Osteocyte (in vitro differentiated cells): ENCODE measurements around the gene AGAP5. TPM values are rescaled to one million over a fixed set of nuclear protein-coding genes. Genes with fewer than 3 reads are reported as not detected.

Source experiments
- DNase-seq: peaks from one replicate; pipeline ENCODE4 v3.0.0; 2021; ENCODE audit warnings: mixed read lengths; ENCODE audit not compliant: unreplicated experiment; ENCODE audit errors: extremely low spot score
- H3K27ac Mint-ChIP-seq: one replicate; pipeline ENCODE4 v1.8.0; 2021; ENCODE audit warnings: mild to moderate bottlenecking, mixed read lengths; ENCODE audit not compliant: unreplicated experiment
- H3K27me3 Mint-ChIP-seq: one replicate; pipeline ENCODE4 v1.8.0; 2021; ENCODE audit warnings: mixed read lengths; ENCODE audit not compliant: unreplicated experiment
- H3K36me3 Mint-ChIP-seq: one replicate; pipeline ENCODE4 v1.8.0; 2021; ENCODE audit warnings: mixed read lengths; ENCODE audit not compliant: unreplicated experiment
- H3K4me1 Mint-ChIP-seq: one replicate; pipeline ENCODE4 v1.8.0; 2021; ENCODE audit warnings: mixed read lengths; ENCODE audit not compliant: unreplicated experiment
- H3K4me3 Mint-ChIP-seq: one replicate; pipeline ENCODE4 v1.8.0; 2021; ENCODE audit warnings: mild to moderate bottlenecking, moderate library complexity, mixed read lengths; ENCODE audit not compliant: unreplicated experiment
- H3K9me3 Mint-ChIP-seq: one replicate; pipeline ENCODE4 v1.8.0; 2021; ENCODE audit warnings: mixed read lengths; ENCODE audit not compliant: unreplicated experiment
- CTCF ChIP-seq: fragments of 200-600 bp; sonication (generic); IDR thresholded peaks from 2 replicates; pipeline ENCODE4 v1.5.0; 2021; ENCODE audit warnings: antibody characterized with exemption, mild to moderate bottlenecking, moderate library complexity
- total RNA-seq: library from RNA; stranded (reverse); gene quantifications from 2 replicates; pipeline ENCODE4 v1.2.1, GENCODE V29; 2021

AGAP5 gene
- total RNA-seq, 1 donor from 2014 or later = 5.9 TPM

GRCh38 chr10:73647211-73647874 is 50.6 kb downstream of the AGAP5 start:
- TF ChIP-seq CTCF = no peak
- Mint-ChIP-seq H3K27me3 (no peaks in the 10 kb centered on the region), H3K27ac (peak overlapping the region; percentile 18), H3K4me1 (peaks cover 7% of the 10 kb centered on the region), H3K4me3 (peak overlapping the region; percentile 76), H3K9me3 (no peaks in the 10 kb centered on the region), H3K36me3 (no peaks in the 10 kb centered on the region)
- DNase-seq = no peak

GRCh38 chr10:73646598-73647041 is 51.3 kb downstream of the AGAP5 start:
- Mint-ChIP-seq H3K9me3 (no peaks in the 10 kb centered on the region), H3K4me3 (peak overlapping the region; percentile 76), H3K27me3 (no peaks in the 10 kb centered on the region), H3K36me3 (no peaks in the 10 kb centered on the region), H3K27ac (no peak overlapping the region), H3K4me1 (peaks cover 11% of the 10 kb centered on the region)
- DNase-seq = no peak
- TF ChIP-seq CTCF = no peak

- DNase-seq = no peak
- H3K27me3 Mint-ChIP-seq = no peaks in the 10 kb centered on the region
- H3K36me3 Mint-ChIP-seq = no peaks in the 10 kb centered on the region
- no peak for TF ChIP-seq CTCF
- no peaks in the 10 kb centered on the region for H3K9me3 Mint-ChIP-seq
- H3K4me3 Mint-ChIP-seq = no peak overlapping the region
- H3K27ac Mint-ChIP-seq = no peak overlapping the region
- peaks cover 16% of the 10 kb centered on the region for H3K4me1 Mint-ChIP-seq
These were observed 52.7 kb downstream of the AGAP5 start for GRCh38 chr10:73645251-73645650.

- TF ChIP-seq CTCF = no peak
- peaks cover 16% of the 10 kb centered on the region for H3K4me1 Mint-ChIP-seq
- no peak overlapping the region for H3K4me3 Mint-ChIP-seq
- no peaks in the 10 kb centered on the region for H3K9me3 Mint-ChIP-seq
- H3K27ac Mint-ChIP-seq = no peak overlapping the region
- H3K27me3 Mint-ChIP-seq = no peaks in the 10 kb centered on the region
- no peak for DNase-seq
- H3K36me3 Mint-ChIP-seq = no peaks in the 10 kb centered on the region
These were observed 53.1 kb downstream of the AGAP5 start for GRCh38 chr10:73644767-73645166.

GRCh38 chr10:73644015-73644743 is 53.7 kb downstream of the AGAP5 start:
- no peak overlapping the region for H3K4me3 Mint-ChIP-seq

More at GRCh38 chr10:73644015-73644743, 53.7 kb downstream of the AGAP5 start:
- peak; percentile 90 for TF ChIP-seq CTCF
- H3K36me3 Mint-ChIP-seq = no peaks in the 10 kb centered on the region
- no peak overlapping the region for H3K27ac Mint-ChIP-seq
- no peak for DNase-seq
- no peaks in the 10 kb centered on the region for H3K9me3 Mint-ChIP-seq
- peaks cover 16% of the 10 kb centered on the region for H3K4me1 Mint-ChIP-seq
- H3K27me3 Mint-ChIP-seq = no peaks in the 10 kb centered on the region
